Pancreas (tissue), 10 donors: ENCODE measurements around the gene CEP128. TPM values are rescaled to one million over a fixed set of nuclear protein-coding genes. Genes with fewer than 3 reads are reported as not detected.

Source experiments
- ATAC-seq, 4 donors: fragments of 200-7000 bp; cut with Tn5 transposase; one replicate each; pipeline versions ENCODE4 v1.8.0 to v1.9.1; 2020; ENCODE audit warnings: mild to moderate bottlenecking in 4 of 4, moderate library complexity in 4 of 4
- DNase-seq, 6 donors: peaks; one replicate each; pipeline ENCODE4 v3.0.0-alpha.2; 2020
- FAIRE-seq: peaks from 2 replicates; lab custom pipeline; 2012; peaks lifted over from hg19 to GRCh38; lab: Jason Lieb, UNC
- H3K27ac ChIP-seq, 4 donors: fragments of 200-600 bp; sonication (generic); 1 replicate in 3 of 4; 2 replicates in 1 of 4; pipeline versions ENCODE4 v1.5.0 to v1.8.0; 2020
- H3K27me3 ChIP-seq, 4 donors: fragments of 200-600 bp; one replicate each; pipeline ENCODE4 v1.8.0; 2021
- H3K36me3 ChIP-seq, 3 donors: fragments of 200-600 bp; sonication (generic) in 1 of 3; one replicate each; pipeline versions ENCODE4 v1.5.0 to v1.8.0; 2020 to 2021
- H3K4me1 ChIP-seq, 3 donors: fragments of 200-600 bp; one replicate each; pipeline ENCODE4 v1.8.0; 2021
- H3K4me3 ChIP-seq, 4 donors: fragments of 200-600 bp; sonication (generic) in 2 of 4; one replicate each; pipeline versions ENCODE4 v1.5.0 to v1.8.0; 2020 to 2021
- H3K9me3 ChIP-seq, 4 donors: fragments of 200-600 bp; one replicate each; pipeline ENCODE4 v1.8.0; 2021
- CTCF ChIP-seq, 4 donors: fragments of 200-600 bp; sonication (generic) in 3 of 4; IDR thresholded peaks; one replicate each; pipeline versions ENCODE4 v1.5.0 to v1.8.0; 2021; ENCODE audit warnings: antibody characterized with exemption in 4 of 4
- WGBS, 2 donors: extraction: QIAGEN DNeasy Blood & Tissue Kit; methylation state at CpG; one replicate each; pipeline ENCODE4 v1.1.7; 2013; 5-methylcytosine and 5-hydroxymethylcytosine counted together
- intact Hi-C, 3 donors: fragments of 100-400 bp; cut with DNase I; formaldehyde crosslinking; loops; one replicate each; pipeline versions ENCODE4 v1.11.1 to v1.14.2; 2022
- polyA plus RNA-seq, 2 donors: library from polyadenylated mRNA; stranded (reverse); fragments of 200-250 nt; gene quantifications; one replicate each; pipeline ENCODE4 v1.2.3, GENCODE V29; 2013
- total RNA-seq, 6 donors: library from RNA; stranded (reverse); fragmentation: NEBNext Ultra II Directional in 4 of 6; extraction: Animal tissue kit (Norgen Biotek cat#: 25700) in 4 of 6; gene quantifications; one replicate each; pipeline versions ENCODE4 v1.2.1 to v1.2.4, GENCODE V29; 2021 to 2023
- donor health status: healthy with polysubstance abuse.
- donor health status: DM: no; HTN: no; CAD: no; lungs with moderate emphysema.
- donor health status: DM: no; HTN: no; CAD: no.
- donor health status: control.
- donor health status: control.
- donor health status: Bipolar disorder and iron deficiency.
- donor health status: DM: yes; HTN: yes; CAD: no.
- donor health status: DM: no; HTN: no; CAD: no.
- donor health status: DM: no; HTN: no; CAD: no.
- donor health status: DM: yes; HTN: yes; CAD: no.

The CEP128 gene
- total and polyA plus RNA-seq, 8 donors = 0.92 to 2.8 (median 2.0) TPM

- H3K4me3 ChIP-seq = no peak overlapping the region
- H3K27me3 ChIP-seq = no peaks in the 10 kb centered on the region
- H3K36me3 ChIP-seq = no peaks in the 10 kb centered on the region
- H3K27ac ChIP-seq = no peak overlapping the region
- ATAC-seq (no peak), FAIRE-seq (no peak), DNase-seq (no peak)
- no peaks in the 10 kb centered on the region for H3K9me3 ChIP-seq
- 49 to 58% methylated on average over 2 of the region's 2 CpGs for WGBS, 2 donors
- no peaks in the 10 kb centered on the region for H3K4me1 ChIP-seq
- no peak for TF ChIP-seq CTCF (IDR thresholded peaks at IDR 0.05)
- intact Hi-C loops = loop anchor here in 1 of 3 donors (10.0 kb wide), 2 partner anchors 792 to 1892 kb away; no protein-coding TSS in a partner anchor
Observed at GRCh38 chr14:80847070-80847469, 94.5 kb downstream of the CEP128 start.

- ATAC-seq = no peak
- WGBS, 2 donors = 84 to 91% methylated on average over 4 of the region's 4 CpGs
- Histone ChIP-seq H3K36me3 (no peaks in the 10 kb centered on the region), H3K9me3 (no peaks in the 10 kb centered on the region), H3K4me1 (no peaks in the 10 kb centered on the region), H3K4me3 (no peak overlapping the region), H3K27ac (no peak overlapping the region), H3K27me3 (no peaks in the 10 kb centered on the region)
- DNase-seq = no peak
- intact Hi-C loops = loop anchor here in 1 of 3 donors (10.0 kb wide), 2 partner anchors 791 to 1891 kb away; no protein-coding TSS in a partner anchor
- FAIRE-seq = no peak
- no peak for TF ChIP-seq CTCF (IDR thresholded peaks at IDR 0.05)
Observed at GRCh38 chr14:80845856-80846255, 95.7 kb downstream of the CEP128 start.

- intact Hi-C loops = loop anchor here in 1 of 3 donors (10.0 kb wide), 2 partner anchors 790 to 1890 kb away; no protein-coding TSS in a partner anchor
- TF ChIP-seq CTCF (IDR thresholded peaks at IDR 0.05) = no peak
- Histone ChIP-seq H3K27ac (no peak overlapping the region), H3K4me3 (no peak overlapping the region), H3K4me1 (no peaks in the 10 kb centered on the region), H3K9me3 (no peaks in the 10 kb centered on the region), H3K27me3 (no peaks in the 10 kb centered on the region), H3K36me3 (no peaks in the 10 kb centered on the region)
- WGBS, 2 donors = 72 to 89% methylated on average over 2 of the region's 2 CpGs
- DNase-seq (no peak), FAIRE-seq (no peak), ATAC-seq (no peak)
Observed at GRCh38 chr14:80844872-80845271, 96.7 kb downstream of the CEP128 start.

GRCh38 chr14:80839743-80840142, 101.8 kb downstream of the CEP128 start:
- H3K27ac ChIP-seq = no peak overlapping the region
- ATAC-seq = no peak

More at GRCh38 chr14:80839743-80840142, 101.8 kb downstream of the CEP128 start:
- H3K4me1 ChIP-seq = no peaks in the 10 kb centered on the region
- WGBS, 2 donors = 95 to 98% methylated on average over 3 of the region's 3 CpGs
- H3K36me3 ChIP-seq = no peaks in the 10 kb centered on the region
- no peak overlapping the region for H3K4me3 ChIP-seq
- intact Hi-C loops = loop anchor here in 1 of 3 donors (10.0 kb wide), 2 partner anchors 785 to 1885 kb away; no protein-coding TSS in a partner anchor
- no peak for FAIRE-seq
- H3K27me3 ChIP-seq = no peaks in the 10 kb centered on the region
- no peaks in the 10 kb centered on the region for H3K9me3 ChIP-seq
- no peak for DNase-seq
- no peak for TF ChIP-seq CTCF (IDR thresholded peaks at IDR 0.05)
